ENCODE results near the gene DLG2.

- no peak for TF ChIP-seq TBP (IDR thresholded peaks at IDR 0.05; ENCODE audit: low read depth, low read length)
- no peak for TF ChIP-seq POLR2AphosphoS5 (IDR thresholded peaks at IDR 0.05; ENCODE audit: low read depth, low read length)
- TF ChIP-seq RFX5 (IDR thresholded peaks at IDR 0.05; ENCODE audit: borderline replicate concordance, low read depth, low read length) = no peak
- TF ChIP-seq CTCF (IDR thresholded peaks at IDR 0.05; ENCODE audit: control extremely low read depth in 1 of 3, insufficient read depth in 1 of 3, low read depth in 1 of 3, low read length in 3 of 3) = no peak
- no peak for TF ChIP-seq POLR2A (IDR thresholded peaks at IDR 0.05; ENCODE audit: control extremely low read depth in 1 of 2, low read depth in 2 of 2, low read length in 2 of 2)
- TF ChIP-seq CHD2 (IDR thresholded peaks at IDR 0.05; ENCODE audit: low read length) = no peak
- no peak for TF ChIP-seq RAD21 (IDR thresholded peaks at IDR 0.05 in 1 of 2, conservative IDR thresholded peaks at IDR 0.05 in 1 of 2; ENCODE audit: low read depth in 2 of 2, low read length in 2 of 2)
- no peak for TF ChIP-seq PHF8 (conservative IDR thresholded peaks at IDR 0.05; ENCODE audit: low read depth, low read length)
- no peak for TF ChIP-seq JUN (IDR thresholded peaks at IDR 0.05; ENCODE audit: low read depth, low read length)
Measured at GRCh38 chr11:83681906-83682610, 1945.1 kb downstream of the DLG2 start.
